Activated CD8-positive, alpha-beta memory T cell treated with anti-CD3 and anti-CD28 coated beads for 36 hours (primary cell): ENCODE data around the gene USP25. TPM values are rescaled to one million over a fixed set of nuclear protein-coding genes. Genes with fewer than 3 reads are reported as not detected.

ENCODE experiments used
- CTCF ChIA-PET: fragments of 350-600 bp; sonication (Branson Sonifier 250); formaldehyde crosslinking; loops from one replicate; lab custom pipeline; 2021; ENCODE audit warnings: antibody characterized with exemption; lab: Charles Lee
- POLR2A ChIA-PET: fragments of 350-600 bp; sonication (Branson Sonifier 250); formaldehyde crosslinking; loops from one replicate; lab custom pipeline; 2021; ENCODE audit warnings: antibody characterized with exemption; lab: Charles Lee
- total RNA-seq, 2 experiments: library from RNA; stranded (reverse); gene quantifications; one replicate each; pipeline ENCODE4 v1.2.3, GENCODE V29; 2021

Gene USP25
- total RNA-seq, 2 experiments from 2014 or later, result 33.1 to 35.9 TPM

GRCh38 chr21:15895142-15896106, 165.6 kb downstream of the USP25 start:
- ChIA-PET POLR2A (no interaction called here), CTCF (no interaction called here)

DNA sequence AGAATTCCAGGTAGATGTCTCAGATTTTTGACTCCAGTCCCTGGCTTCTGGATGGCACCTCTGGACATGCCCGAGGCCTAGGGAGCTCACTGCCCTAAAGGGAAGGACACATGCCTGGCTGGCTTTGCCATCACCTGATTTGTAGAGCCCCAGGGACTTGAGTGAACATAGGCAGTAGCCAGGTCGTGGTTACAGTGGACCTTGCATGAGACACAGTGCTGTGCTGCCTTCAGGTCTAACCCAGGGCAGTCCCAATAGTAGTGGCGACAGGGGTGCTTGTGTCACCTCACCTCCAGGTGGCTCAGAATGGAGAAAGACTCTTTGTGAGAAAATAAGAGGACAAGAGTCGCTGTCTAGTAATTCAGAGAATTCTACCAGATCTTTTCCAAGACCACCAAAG, 166.7 kb downstream of the USP25 start:
- POLR2A ChIA-PET, result no interaction called here
- CTCF ChIA-PET, result no interaction called here

GRCh38 chr21:15904389-15904788, 174.6 kb downstream of the USP25 start:
- POLR2A ChIA-PET, result no interaction called here

GRCh38 chr21:15908187-15908586, 178.4 kb downstream of the USP25 start:
- CTCF ChIA-PET, result no interaction called here
- POLR2A ChIA-PET, result no interaction called here

More at GRCh38 chr21:15904389-15904788, 174.6 kb downstream of the USP25 start:
- CTCF ChIA-PET, result no interaction called here

- POLR2A ChIA-PET, result no interaction called here
- CTCF ChIA-PET, result no interaction called here
These were observed 198.4 kb downstream of the USP25 start for GRCh38 chr21:15928196-15928595.

GRCh38 chr21:15928686-15929425, 199.1 kb downstream of the USP25 start:
- CTCF ChIA-PET, result no interaction called here
- POLR2A ChIA-PET, result no interaction called here

DNA sequence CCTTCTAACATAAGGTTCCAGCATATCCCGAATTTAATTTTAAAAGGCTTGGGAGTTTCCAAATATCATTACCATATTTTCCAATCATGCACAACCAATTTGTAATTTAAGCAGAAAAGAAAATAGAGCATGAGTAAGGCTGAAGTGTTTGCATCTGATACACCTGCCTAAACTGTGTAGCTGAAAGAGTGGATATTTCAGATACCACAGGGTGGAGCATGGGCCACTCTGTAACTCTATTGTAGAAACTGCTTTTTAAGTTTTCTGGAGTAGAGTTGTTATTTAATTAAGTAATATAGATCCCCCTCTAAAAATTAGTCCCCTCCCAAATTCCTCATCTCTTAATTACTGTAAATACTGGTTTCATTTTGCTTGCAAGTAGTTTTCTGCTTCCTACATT, 199.8 kb downstream of the USP25 start:
- ChIA-PET POLR2A (no interaction called here), CTCF (no interaction called here)
